Measurements from ENCODE around the gene CYFIP1.

DNA sequence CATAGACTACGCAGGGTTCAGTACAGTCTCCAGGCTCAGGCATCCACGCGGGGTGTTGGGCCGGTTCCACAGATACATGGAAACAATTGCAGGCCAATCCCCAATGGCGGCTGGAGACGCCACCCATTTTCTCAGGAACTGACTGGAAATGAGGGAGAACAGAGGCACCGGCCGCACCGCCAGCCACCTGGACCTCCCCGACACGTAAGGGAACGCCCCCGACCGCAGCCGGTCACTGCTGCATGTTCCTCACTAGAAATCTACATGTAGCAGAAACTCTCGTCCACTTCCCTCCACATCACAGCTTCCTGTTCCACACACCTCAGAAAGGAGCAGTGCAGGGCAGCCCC, 29.2 kb downstream of the CYFIP1 start:
- TF ChIP-seq CTCF (IDR thresholded peaks at IDR 0.05; ENCODE audit: poor library complexity, severe bottlenecking), result no peak
- TF ChIP-seq POLR2AphosphoS5 (IDR thresholded peaks at IDR 0.05), result no peak
- TF ChIP-seq SMC3 (conservative IDR thresholded peaks at IDR 0.05; ENCODE audit: poor library complexity), result no peak
- TF ChIP-seq REST (IDR thresholded peaks at IDR 0.05; ENCODE audit: borderline replicate concordance), result no peak
- TF ChIP-seq EP300 (conservative IDR thresholded peaks at IDR 0.05; ENCODE audit: poor library complexity, severe bottlenecking), result no peak
- no peak for TF ChIP-seq RAD21 (conservative IDR thresholded peaks at IDR 0.05)
- TF ChIP-seq MXI1 (conservative IDR thresholded peaks at IDR 0.05; ENCODE audit: poor library complexity, severe bottlenecking), result no peak
- TF ChIP-seq EZH2 (IDR thresholded peaks at IDR 0.05; ENCODE audit: borderline replicate concordance, insufficient read depth, low read length, poor library complexity, severe bottlenecking), result no peak

All from neural cell (in vitro differentiated cells).